Measurements from ENCODE around the gene KPNB1. TPM values are rescaled to one million over a fixed set of nuclear protein-coding genes. Genes with fewer than 3 reads are reported as not detected.

The KPNB1 gene
- total RNA-seq, 2 experiments from 2014 or later, result 232 to 453 TPM

DNA sequence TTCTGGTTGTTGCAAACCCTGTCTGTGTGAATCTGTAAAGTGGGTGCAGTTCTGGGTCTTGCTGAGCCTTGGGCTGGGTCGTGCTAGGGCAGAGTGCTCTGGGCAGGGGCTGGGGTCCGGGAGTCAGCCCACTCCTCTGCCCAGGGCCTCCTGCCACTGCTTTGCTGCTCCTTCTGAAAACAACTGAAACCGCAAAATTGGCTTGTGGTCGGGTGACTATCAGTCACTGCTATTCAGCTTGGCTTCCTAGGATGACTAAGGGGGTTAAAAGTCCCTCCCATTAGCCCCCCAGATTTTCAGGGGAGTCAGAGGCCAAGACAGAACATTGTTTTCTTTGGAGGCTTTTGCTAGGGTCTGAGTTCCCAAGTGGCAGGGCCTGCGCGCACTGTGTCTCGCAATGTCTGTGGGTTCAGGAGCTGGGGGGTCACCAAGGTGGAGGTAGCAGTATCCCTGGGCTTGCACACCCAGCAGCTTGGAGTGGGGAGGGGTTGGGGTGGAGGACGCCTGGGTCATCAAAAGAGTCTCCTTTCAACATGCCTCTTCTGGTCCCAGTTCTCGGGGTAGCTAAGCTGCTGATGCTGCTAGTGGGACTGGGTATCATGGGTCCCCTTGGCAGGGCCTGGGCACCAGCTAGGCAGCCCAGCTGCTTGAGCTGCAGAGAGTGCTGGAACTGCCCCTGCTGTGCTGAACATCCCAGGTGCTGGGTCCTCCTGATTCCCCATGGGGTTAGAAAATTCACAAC is 69.9 kb downstream of the KPNB1 start:
- no peaks in the 10 kb centered on the region for H3K9me2 ChIP-seq (ENCODE audit: insufficient read depth, low read length)
- TF ChIP-seq, protein P1, sequence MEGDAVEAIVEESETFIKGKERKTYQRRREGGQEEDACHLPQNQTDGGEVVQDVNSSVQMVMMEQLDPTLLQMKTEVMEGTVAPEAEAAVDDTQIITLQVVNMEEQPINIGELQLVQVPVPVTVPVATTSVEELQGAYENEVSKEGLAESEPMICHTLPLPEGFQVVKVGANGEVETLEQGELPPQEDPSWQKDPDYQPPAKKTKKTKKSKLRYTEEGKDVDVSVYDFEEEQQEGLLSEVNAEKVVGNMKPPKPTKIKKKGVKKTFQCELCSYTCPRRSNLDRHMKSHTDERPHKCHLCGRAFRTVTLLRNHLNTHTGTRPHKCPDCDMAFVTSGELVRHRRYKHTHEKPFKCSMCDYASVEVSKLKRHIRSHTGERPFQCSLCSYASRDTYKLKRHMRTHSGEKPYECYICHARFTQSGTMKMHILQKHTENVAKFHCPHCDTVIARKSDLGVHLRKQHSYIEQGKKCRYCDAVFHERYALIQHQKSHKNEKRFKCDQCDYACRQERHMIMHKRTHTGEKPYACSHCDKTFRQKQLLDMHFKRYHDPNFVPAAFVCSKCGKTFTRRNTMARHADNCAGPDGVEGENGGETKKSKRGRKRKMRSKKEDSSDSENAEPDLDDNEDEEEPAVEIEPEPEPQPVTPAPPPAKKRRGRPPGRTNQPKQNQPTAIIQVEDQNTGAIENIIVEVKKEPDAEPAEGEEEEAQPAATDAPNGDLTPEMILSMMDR (conservative IDR thresholded peaks at IDR 0.05; ENCODE audit: low read length), result no peak
- TF ChIP-seq EZH2phosphoT487 (IDR thresholded peaks at IDR 0.05; ENCODE audit: borderline replicate concordance, low read depth, low read length), result no peak
- no peak overlapping the region for H2AFZ ChIP-seq (ENCODE audit: low read length)
- no peak overlapping the region for H3K4me3 ChIP-seq (ENCODE audit: low read depth, low read length, poor library complexity, severe bottlenecking)
- POLR2A ChIA-PET, result no interaction called here
- H3K4me1 ChIP-seq (ENCODE audit: insufficient read depth, low read length, poor library complexity, severe bottlenecking), result peaks cover 6% of the 10 kb centered on the region
- no peaks in the 10 kb centered on the region for H4K20me1 ChIP-seq (ENCODE audit: insufficient read depth, low read length)
- H3K4me2 ChIP-seq (ENCODE audit: low read length), result no peak overlapping the region
- no peaks in the 10 kb centered on the region for H3K9me3 ChIP-seq (ENCODE audit: low read length)
- CTCF ChIA-PET (ENCODE audit: unreplicated experiment), result no interaction called here
- no peak overlapping the region for H3K27ac ChIP-seq (ENCODE audit: low read depth, low read length, poor library complexity, severe bottlenecking)
- H3K79me2 ChIP-seq (ENCODE audit: insufficient read depth, low read depth, low read length), result no peaks in the 10 kb centered on the region
- intact Hi-C loops (cut with micrococcal nuclease; ENCODE audit: unreplicated experiment), result no loop called here
- BruUV-seq (replicated peaks), result no TSS peak
- H3K36me3 ChIP-seq (ENCODE audit: insufficient read depth, low read length), result no peaks in the 10 kb centered on the region
- DNase-seq (ENCODE audit: low spot score), result no peak

DNA sequence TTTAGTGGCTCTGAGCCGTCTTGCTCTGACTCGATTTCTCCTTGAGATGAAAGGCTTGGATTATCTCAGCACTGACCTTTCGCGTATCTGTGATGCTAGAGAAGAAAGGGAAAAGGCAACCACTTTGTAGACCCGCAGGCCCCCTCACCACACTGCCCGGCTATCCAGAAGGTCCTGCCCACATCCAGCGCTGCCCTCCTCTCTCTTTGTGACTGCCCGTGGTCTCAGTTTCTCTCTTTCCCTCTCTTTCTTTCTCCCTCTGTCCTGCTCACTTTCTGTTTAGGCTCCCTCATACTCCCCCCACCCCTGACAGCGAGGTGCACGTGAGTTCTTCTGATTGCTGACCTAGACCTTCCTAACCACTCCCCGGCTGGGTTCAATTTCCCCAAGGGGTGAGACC is 70.5 kb downstream of the KPNB1 start:
- Histone ChIP-seq H3K79me2 (ENCODE audit: insufficient read depth, low read depth, low read length) (no peaks in the 10 kb centered on the region), H3K9me2 (ENCODE audit: insufficient read depth, low read length) (no peaks in the 10 kb centered on the region), H4K20me1 (ENCODE audit: insufficient read depth, low read length) (no peaks in the 10 kb centered on the region), H3K27ac (ENCODE audit: low read depth, low read length, poor library complexity, severe bottlenecking) (no peak overlapping the region), H3K4me1 (ENCODE audit: insufficient read depth, low read length, poor library complexity, severe bottlenecking) (no peaks in the 10 kb centered on the region), H3K4me2 (ENCODE audit: low read length) (no peak overlapping the region), H3K4me3 (ENCODE audit: low read depth, low read length, poor library complexity, severe bottlenecking) (no peak overlapping the region), H3K9me3 (ENCODE audit: low read length) (no peaks in the 10 kb centered on the region), H2AFZ (ENCODE audit: low read length) (no peak overlapping the region), H3K36me3 (ENCODE audit: insufficient read depth, low read length) (no peaks in the 10 kb centered on the region)
- CTCF ChIA-PET (ENCODE audit: unreplicated experiment), result no interaction called here
- no TSS peak for BruUV-seq (replicated peaks)
- POLR2A ChIA-PET, result no interaction called here
- DNase-seq (ENCODE audit: low spot score), result no peak
- TF ChIP-seq, protein P1 (conservative IDR thresholded peaks at IDR 0.05; ENCODE audit: low read length), result no peak
- no peak for TF ChIP-seq EZH2phosphoT487 (IDR thresholded peaks at IDR 0.05; ENCODE audit: borderline replicate concordance, low read depth, low read length)
- intact Hi-C loops (cut with micrococcal nuclease; ENCODE audit: unreplicated experiment), result no loop called here

DNA sequence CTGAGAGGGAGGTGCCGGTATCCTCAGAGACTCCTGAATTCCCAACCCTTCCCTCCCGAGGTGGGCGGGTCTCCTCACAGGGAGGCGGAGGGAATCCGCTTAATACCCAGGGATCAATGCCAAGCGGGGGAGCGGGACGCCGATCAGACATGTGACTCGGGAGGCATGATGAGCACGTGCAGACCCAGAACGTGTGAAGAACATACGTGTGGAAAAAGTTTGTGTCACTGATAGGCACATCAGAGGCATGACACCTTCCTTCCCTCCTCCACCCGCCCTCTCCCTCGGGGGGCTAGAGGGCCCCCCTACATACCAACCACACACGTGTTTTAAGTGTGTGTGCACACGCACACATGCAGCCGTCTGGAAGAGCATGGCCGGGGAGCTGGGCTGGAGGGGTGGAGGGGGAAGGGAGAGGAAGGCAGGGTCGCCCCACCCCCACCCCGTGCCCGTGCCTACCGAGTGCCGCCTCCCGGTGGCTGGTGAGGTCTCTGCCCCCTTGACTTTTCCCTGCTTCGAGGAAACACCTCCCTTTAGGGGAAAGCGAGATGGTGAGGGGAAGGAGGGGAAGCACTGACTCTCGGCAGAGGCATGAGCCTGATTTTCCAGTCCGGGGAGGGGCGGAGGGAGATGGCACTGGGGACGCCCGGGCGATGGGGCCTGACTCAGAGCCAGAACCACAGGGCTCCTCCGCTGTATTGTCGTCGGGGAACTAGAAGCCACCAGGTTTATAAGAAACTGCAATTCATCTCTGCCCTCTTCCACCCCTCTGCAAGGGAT is 71.2 kb downstream of the KPNB1 start:
- CTCF ChIA-PET (ENCODE audit: unreplicated experiment), result no interaction called here
- Histone ChIP-seq H3K4me2 (ENCODE audit: low read length) (no peak overlapping the region), H3K4me1 (ENCODE audit: insufficient read depth, low read length, poor library complexity, severe bottlenecking) (no peaks in the 10 kb centered on the region), H3K9me2 (ENCODE audit: insufficient read depth, low read length) (no peaks in the 10 kb centered on the region), H2AFZ (ENCODE audit: low read length) (no peak overlapping the region), H3K4me3 (ENCODE audit: low read depth, low read length, poor library complexity, severe bottlenecking) (no peak overlapping the region), H3K79me2 (ENCODE audit: insufficient read depth, low read depth, low read length) (no peaks in the 10 kb centered on the region), H3K36me3 (ENCODE audit: insufficient read depth, low read length) (no peaks in the 10 kb centered on the region), H3K9me3 (ENCODE audit: low read length) (no peaks in the 10 kb centered on the region), H3K27ac (ENCODE audit: low read depth, low read length, poor library complexity, severe bottlenecking) (no peak overlapping the region), H4K20me1 (ENCODE audit: insufficient read depth, low read length) (no peaks in the 10 kb centered on the region)
- intact Hi-C loops (cut with micrococcal nuclease; ENCODE audit: unreplicated experiment), result no loop called here
- no peak for TF ChIP-seq EZH2phosphoT487 (IDR thresholded peaks at IDR 0.05; ENCODE audit: borderline replicate concordance, low read depth, low read length)
- TF ChIP-seq, protein P1 (conservative IDR thresholded peaks at IDR 0.05; ENCODE audit: low read length), result no peak
- POLR2A ChIA-PET, result no interaction called here
- no peak for DNase-seq (ENCODE audit: low spot score)
- no TSS peak for BruUV-seq (replicated peaks)
